Mucosa of stomach (tissue), 1 donor: Measurements from ENCODE around the gene KLHDC8B.

ENCODE experiments used
- H3K27me3 ChIP-seq: one replicate; pipeline ENCODE4 v1.7.0; 2013; ENCODE audit warnings: mild to moderate bottlenecking, low read length; ENCODE audit not compliant: control insufficient read depth, insufficient read depth
- H3K36me3 ChIP-seq: one replicate; pipeline ENCODE4 v1.7.0; 2013; ENCODE audit warnings: low read length; ENCODE audit not compliant: control insufficient read depth, insufficient read depth
- H3K4me1 ChIP-seq: one replicate; pipeline ENCODE4 v1.7.0; 2013; ENCODE audit warnings: mild to moderate bottlenecking, low read length; ENCODE audit not compliant: control insufficient read depth, insufficient read depth
- H3K4me3 ChIP-seq: one replicate; pipeline ENCODE4 v1.7.0; 2013; ENCODE audit warnings: low read length
- H3K9ac ChIP-seq: one replicate; pipeline ENCODE4 v1.7.0; 2013; ENCODE audit warnings: mild to moderate bottlenecking, low read length, moderate library complexity
- H3K9me3 ChIP-seq: one replicate; pipeline ENCODE4 v1.7.0; 2013; ENCODE audit warnings: mild to moderate bottlenecking, low read length, moderate library complexity; ENCODE audit not compliant: control insufficient read depth
- donor health status: Pancreatic carcinoma.

Gene KLHDC8B

DNA sequence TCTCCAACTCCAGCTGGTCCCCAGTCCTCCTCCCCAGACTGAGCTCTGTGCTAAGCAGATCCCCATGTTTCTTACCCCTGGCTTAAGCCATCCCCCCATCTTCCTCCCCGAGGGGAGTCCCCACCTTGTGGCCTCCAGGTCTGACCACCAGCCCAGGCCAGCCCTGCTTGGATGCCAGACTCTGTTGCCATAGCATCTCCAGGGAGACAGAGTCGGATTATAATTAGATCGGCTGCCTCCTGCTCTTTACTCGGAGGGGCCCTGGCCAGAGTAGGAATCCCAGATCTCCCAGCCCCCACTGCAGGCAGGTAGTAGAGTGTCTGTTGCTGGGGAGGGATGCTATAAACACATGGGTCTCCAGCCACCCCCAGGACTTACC, 2.4 kb downstream of the KLHDC8B start:
- Histone ChIP-seq H3K9me3 (no peaks in the 10 kb centered on the region), H3K4me3 (no peak overlapping the region), H3K4me1 (peaks cover 27% of the 10 kb centered on the region), H3K9ac (no peak overlapping the region), H3K27me3 (no peaks in the 10 kb centered on the region), H3K36me3 (no peaks in the 10 kb centered on the region)

DNA sequence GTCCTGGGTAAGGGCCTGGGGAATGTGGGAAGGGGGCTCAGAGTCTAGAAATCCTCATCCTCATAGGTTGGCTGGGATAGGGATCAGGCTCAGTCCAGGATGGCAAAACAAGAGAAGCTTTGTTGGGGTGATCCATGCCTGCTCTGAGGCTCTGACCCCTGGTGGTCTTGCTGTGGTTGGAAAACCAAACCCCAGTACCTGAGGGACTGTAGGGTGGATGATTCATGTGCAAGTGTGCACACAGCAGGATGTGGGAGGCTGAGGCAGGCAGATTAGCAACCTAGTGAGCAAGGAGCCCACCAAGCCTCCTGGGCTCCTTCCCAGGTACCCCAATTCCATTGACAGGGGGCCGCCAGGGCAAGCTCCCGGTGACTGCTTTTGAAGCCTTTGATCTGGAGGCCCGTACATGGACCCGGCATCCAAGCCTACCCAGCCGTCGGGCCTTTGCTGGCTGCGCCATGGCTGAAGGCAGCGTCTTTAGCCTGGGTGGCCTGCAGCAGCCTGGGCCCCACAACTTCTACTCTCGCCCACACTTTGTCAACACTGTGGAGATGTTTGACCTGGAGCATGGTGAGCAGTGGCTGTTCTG, 3.1 kb downstream of the KLHDC8B start:
- H3K9me3 ChIP-seq, result no peaks in the 10 kb centered on the region
- H3K4me3 ChIP-seq, result no peak overlapping the region
- no peaks in the 10 kb centered on the region for H3K27me3 ChIP-seq
- no peaks in the 10 kb centered on the region for H3K36me3 ChIP-seq
- H3K9ac ChIP-seq, result no peak overlapping the region
- peaks cover 27% of the 10 kb centered on the region for H3K4me1 ChIP-seq

DNA sequence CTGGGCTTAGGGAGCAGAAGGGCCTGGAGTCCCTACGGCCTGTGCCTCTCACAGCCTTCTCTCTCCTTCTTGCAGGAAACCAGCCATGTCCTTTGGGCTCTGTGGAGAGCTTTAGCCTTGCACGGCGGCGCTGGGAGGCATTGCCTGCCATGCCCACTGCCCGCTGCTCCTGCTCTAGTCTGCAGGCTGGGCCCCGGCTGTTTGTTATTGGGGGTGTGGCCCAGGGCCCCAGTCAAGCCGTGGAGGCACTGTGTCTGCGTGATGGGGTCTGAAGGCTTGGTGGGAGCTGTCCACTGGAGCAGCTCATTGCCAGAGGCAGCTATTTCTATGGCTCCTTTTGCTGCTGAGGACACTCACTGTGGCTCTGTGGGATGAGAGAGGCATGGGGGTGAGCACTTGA, 4.1 kb downstream of the KLHDC8B start:
- H3K27me3 ChIP-seq, result no peaks in the 10 kb centered on the region
- peaks cover 26% of the 10 kb centered on the region for H3K4me1 ChIP-seq
- H3K36me3 ChIP-seq, result no peaks in the 10 kb centered on the region
- H3K4me3 ChIP-seq, result no peak overlapping the region
- no peak overlapping the region for H3K9ac ChIP-seq
- no peaks in the 10 kb centered on the region for H3K9me3 ChIP-seq

GRCh38 chr3:49177073-49177472, 5.7 kb downstream of the KLHDC8B start:
- H3K4me3 ChIP-seq, result no peak overlapping the region
- no peaks in the 10 kb centered on the region for H3K27me3 ChIP-seq
- H3K36me3 ChIP-seq, result no peaks in the 10 kb centered on the region
- H3K9me3 ChIP-seq, result no peaks in the 10 kb centered on the region
- peaks cover 12% of the 10 kb centered on the region for H3K4me1 ChIP-seq
- H3K9ac ChIP-seq, result no peak overlapping the region

- Histone ChIP-seq H3K36me3 (no peaks in the 10 kb centered on the region), H3K4me3 (no peak overlapping the region), H3K9me3 (no peaks in the 10 kb centered on the region), H3K27me3 (no peaks in the 10 kb centered on the region), H3K9ac (no peak overlapping the region), H3K4me1 (no peaks in the 10 kb centered on the region)
These were observed 8.7 kb downstream of the KLHDC8B start for GRCh38 chr3:49180116-49180515.

- Histone ChIP-seq H3K4me1 (no peaks in the 10 kb centered on the region), H3K4me3 (no peak overlapping the region), H3K27me3 (no peaks in the 10 kb centered on the region), H3K9me3 (no peaks in the 10 kb centered on the region), H3K9ac (no peak overlapping the region), H3K36me3 (no peaks in the 10 kb centered on the region)
These were observed 10.0 kb downstream of the KLHDC8B start for GRCh38 chr3:49181351-49181750.

DNA sequence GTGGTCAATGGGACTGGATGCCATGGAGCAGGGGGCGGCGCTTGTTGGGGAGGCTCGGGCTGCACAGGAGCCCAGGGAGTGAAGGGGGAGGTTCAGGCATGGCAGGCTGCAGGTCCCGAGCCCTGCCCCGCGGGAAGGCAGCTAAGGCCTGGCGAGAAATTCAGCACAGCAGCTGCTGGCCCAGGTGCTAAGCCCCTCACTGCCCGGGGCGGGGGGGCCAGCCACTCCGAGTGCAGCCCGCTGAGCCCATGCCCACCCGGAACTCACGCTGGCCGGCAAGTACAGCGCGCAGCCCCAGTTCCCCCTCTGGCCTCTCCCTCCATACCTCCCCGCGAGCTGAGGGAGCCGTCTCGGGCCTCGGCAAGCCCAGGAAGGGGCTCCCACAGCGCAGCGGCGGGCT, 11.3 kb downstream of the KLHDC8B start:
- Histone ChIP-seq H3K4me1 (no peaks in the 10 kb centered on the region), H3K36me3 (no peaks in the 10 kb centered on the region), H3K27me3 (no peaks in the 10 kb centered on the region), H3K4me3 (no peak overlapping the region), H3K9ac (no peak overlapping the region), H3K9me3 (no peaks in the 10 kb centered on the region)

DNA sequence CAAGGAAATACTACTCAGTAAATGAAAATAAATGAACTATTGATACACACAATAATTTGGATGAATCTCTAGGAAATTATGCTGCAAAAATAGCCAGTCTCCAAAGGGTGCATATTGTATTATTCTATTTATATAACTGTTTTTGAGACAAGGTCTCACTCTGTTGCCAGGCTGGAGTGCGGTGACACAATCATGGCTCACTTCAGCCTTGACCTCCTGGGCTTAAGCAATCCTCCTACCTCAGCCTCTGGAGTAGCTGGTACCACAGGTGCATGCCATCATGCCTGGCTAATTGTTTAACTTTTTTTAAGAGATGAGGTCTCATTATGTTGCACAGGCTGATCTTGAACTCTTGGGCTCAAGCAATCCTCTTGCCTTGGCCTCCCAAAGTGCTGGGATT, 12.5 kb downstream of the KLHDC8B start:
- Histone ChIP-seq H3K4me3 (no peak overlapping the region), H3K36me3 (no peaks in the 10 kb centered on the region), H3K27me3 (no peaks in the 10 kb centered on the region), H3K9me3 (no peaks in the 10 kb centered on the region), H3K4me1 (no peaks in the 10 kb centered on the region), H3K9ac (no peak overlapping the region)

DNA sequence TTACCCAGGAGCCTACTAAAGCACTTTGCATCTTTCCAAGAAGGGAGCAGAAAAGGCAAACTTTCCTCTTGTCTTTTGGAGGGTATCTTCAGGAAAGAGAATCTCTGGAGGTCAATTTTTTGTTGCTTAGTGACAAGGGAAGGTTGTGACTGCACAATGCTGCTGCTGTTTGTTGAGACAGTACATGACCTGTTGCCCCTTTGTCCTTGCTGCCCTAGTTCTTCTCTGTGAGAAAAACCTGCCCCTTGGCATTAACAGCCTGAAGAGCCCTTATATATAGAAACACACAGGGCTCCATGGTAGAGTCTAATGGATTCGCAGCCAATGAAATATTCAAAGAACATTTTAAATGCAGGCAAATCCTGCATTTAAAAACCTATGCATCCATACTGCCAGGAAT, 20.3 kb downstream of the KLHDC8B start:
- H3K4me3 ChIP-seq, result no peak overlapping the region
- no peaks in the 10 kb centered on the region for H3K4me1 ChIP-seq
- H3K27me3 ChIP-seq, result no peaks in the 10 kb centered on the region
- H3K9me3 ChIP-seq, result no peaks in the 10 kb centered on the region
- H3K9ac ChIP-seq, result no peak overlapping the region
- no peaks in the 10 kb centered on the region for H3K36me3 ChIP-seq

- Histone ChIP-seq H3K4me1 (no peaks in the 10 kb centered on the region), H3K4me3 (no peak overlapping the region), H3K27me3 (peaks cover 6% of the 10 kb centered on the region), H3K36me3 (no peaks in the 10 kb centered on the region), H3K9ac (no peak overlapping the region), H3K9me3 (no peaks in the 10 kb centered on the region)
These were observed 26.8 kb downstream of the KLHDC8B start for GRCh38 chr3:49198161-49198560.

GRCh38 chr3:49198611-49199230, 27.3 kb downstream of the KLHDC8B start:
- Histone ChIP-seq H3K9ac (no peak overlapping the region), H3K9me3 (no peaks in the 10 kb centered on the region), H3K4me1 (no peaks in the 10 kb centered on the region), H3K36me3 (no peaks in the 10 kb centered on the region), H3K4me3 (no peak overlapping the region), H3K27me3 (peaks cover 6% of the 10 kb centered on the region)

DNA sequence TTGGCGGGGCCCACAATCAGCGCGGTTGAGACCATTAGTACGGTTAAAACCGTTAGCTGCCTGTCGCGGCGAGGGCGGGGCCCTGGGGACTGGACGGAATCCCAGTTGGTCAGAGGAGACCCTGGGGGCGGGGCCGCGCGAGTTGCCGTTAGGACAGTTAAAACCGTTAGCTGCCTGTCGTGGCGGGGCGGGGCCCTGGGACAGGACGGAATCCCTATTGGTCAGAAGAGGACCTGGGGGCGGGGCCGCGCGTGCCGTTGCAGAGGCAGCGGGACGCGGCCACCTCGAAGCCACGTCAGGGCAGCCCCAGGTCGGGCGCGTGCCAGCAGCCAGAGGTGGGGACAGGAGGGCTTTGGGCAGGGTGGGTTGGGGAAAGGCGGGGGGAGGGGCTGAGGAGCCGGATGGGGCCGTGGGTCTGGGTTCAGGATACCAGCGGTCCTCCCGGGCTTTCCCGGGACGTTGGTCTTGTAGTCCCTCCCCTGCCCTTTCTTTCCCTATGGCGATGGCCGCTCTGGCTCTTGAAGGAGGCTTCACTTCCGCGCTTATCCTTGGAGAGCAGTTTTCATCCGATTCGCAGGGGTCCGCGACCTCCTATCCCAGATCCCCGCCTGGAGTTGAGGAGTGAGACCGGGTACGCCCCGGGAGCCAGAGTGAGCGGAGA, 28.0 kb downstream of the KLHDC8B start:
- H3K4me1 ChIP-seq, result no peaks in the 10 kb centered on the region
- H3K27me3 ChIP-seq, result peaks cover 6% of the 10 kb centered on the region
- no peak overlapping the region for H3K9ac ChIP-seq
- H3K36me3 ChIP-seq, result no peaks in the 10 kb centered on the region
- H3K4me3 ChIP-seq, result no peak overlapping the region
- no peaks in the 10 kb centered on the region for H3K9me3 ChIP-seq
